ENCODE measurements around the gene MYBL2.

MYBL2 gene

GRCh38 chr20:43662943-43663655, 3.8 kb upstream of the MYBL2 start:
- H3K27ac ChIP-seq (ENCODE audit: low read length), result no peak overlapping the region
- no peak overlapping the region for H3K4me3 ChIP-seq (ENCODE audit: low read length)
- H3K9me3 ChIP-seq (ENCODE audit: control insufficient read depth, low read depth, low read length), result no peaks in the 10 kb centered on the region
- no peak overlapping the region for H3K9ac ChIP-seq (ENCODE audit: low read length)
- peaks cover 19% of the 10 kb centered on the region for H3K27me3 ChIP-seq (ENCODE audit: control insufficient read depth, insufficient read depth, low read length)
- no peaks in the 10 kb centered on the region for H3K36me3 ChIP-seq (ENCODE audit: control insufficient read depth, low read depth, low read length)
- no peaks in the 10 kb centered on the region for H3K4me1 ChIP-seq (ENCODE audit: control insufficient read depth, low read depth, low read length)

- H3K9ac ChIP-seq (ENCODE audit: low read length), result no peak overlapping the region
- H3K4me1 ChIP-seq (ENCODE audit: control insufficient read depth, low read depth, low read length), result no peaks in the 10 kb centered on the region
- H3K4me3 ChIP-seq (ENCODE audit: low read length), result no peak overlapping the region
- no peaks in the 10 kb centered on the region for H3K9me3 ChIP-seq (ENCODE audit: control insufficient read depth, low read depth, low read length)
- peaks cover 19% of the 10 kb centered on the region for H3K27me3 ChIP-seq (ENCODE audit: control insufficient read depth, insufficient read depth, low read length)
- H3K36me3 ChIP-seq (ENCODE audit: control insufficient read depth, low read depth, low read length), result peaks cover 5% of the 10 kb centered on the region
- no peak overlapping the region for H3K27ac ChIP-seq (ENCODE audit: low read length)
These were observed 1.3 kb upstream of the MYBL2 start for GRCh38 chr20:43665466-43666176.

DNA sequence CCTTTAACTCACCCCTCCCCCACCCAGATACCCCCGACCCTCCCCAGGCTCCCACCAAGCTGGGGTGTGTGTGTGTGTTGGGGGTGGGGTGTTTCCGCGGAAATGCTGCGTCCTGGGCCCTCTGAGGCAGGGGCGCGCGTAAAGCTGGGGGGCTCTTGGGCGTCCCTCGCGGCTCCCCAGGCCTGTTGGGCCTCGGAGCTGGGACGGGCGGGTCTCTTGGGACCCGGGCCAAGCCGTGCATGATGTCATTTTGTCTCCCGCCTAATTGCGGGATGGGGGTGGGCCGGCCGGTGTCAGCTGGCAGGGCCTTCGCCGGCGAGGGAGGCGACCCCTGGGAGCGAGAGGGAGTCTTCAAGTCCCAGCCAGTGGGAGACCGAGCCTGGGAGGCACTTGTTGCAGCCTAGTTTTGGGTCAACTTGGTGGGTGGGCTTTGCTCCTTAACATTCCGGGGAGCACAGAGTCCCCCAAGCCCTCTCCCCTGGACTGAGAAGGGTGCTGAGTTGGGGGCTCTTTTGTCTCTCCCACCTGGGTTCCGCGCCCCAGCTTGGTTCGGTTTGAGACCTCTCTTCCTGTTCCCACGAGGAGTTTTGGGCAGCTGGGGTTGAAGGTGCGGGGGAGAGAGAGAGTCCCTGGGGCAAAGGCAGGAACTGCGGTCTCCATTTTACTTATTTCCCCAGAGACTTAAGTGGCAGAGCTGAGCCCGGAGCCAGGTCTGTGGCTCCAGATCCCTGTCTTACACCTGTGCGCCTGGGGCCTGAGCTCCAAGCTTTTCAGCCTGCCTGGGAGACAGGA, 623 bp downstream of the MYBL2 start:
- H3K9me3 ChIP-seq (ENCODE audit: control insufficient read depth, low read depth, low read length), result no peaks in the 10 kb centered on the region
- no peaks in the 10 kb centered on the region for H3K4me1 ChIP-seq (ENCODE audit: control insufficient read depth, low read depth, low read length)
- H3K4me3 ChIP-seq (ENCODE audit: low read length), result peak overlapping the region; percentile 87
- H3K27me3 ChIP-seq (ENCODE audit: control insufficient read depth, insufficient read depth, low read length), result peaks cover 19% of the 10 kb centered on the region
- peak overlapping the region; percentile 41 for H3K27ac ChIP-seq (ENCODE audit: low read length)
- peak overlapping the region; percentile 93 for H3K9ac ChIP-seq (ENCODE audit: low read length)
- peaks cover 6% of the 10 kb centered on the region for H3K36me3 ChIP-seq (ENCODE audit: control insufficient read depth, low read depth, low read length)

- Histone ChIP-seq H3K27me3 (ENCODE audit: control insufficient read depth, insufficient read depth, low read length) (peaks cover 19% of the 10 kb centered on the region), H3K4me3 (ENCODE audit: low read length) (no peak overlapping the region), H3K4me1 (ENCODE audit: control insufficient read depth, low read depth, low read length) (no peaks in the 10 kb centered on the region), H3K9me3 (ENCODE audit: control insufficient read depth, low read depth, low read length) (no peaks in the 10 kb centered on the region), H3K27ac (ENCODE audit: low read length) (no peak overlapping the region), H3K9ac (ENCODE audit: low read length) (no peak overlapping the region), H3K36me3 (ENCODE audit: control insufficient read depth, low read depth, low read length) (peaks cover 14% of the 10 kb centered on the region)
These were observed 2.4 kb downstream of the MYBL2 start for GRCh38 chr20:43669332-43669731.

DNA sequence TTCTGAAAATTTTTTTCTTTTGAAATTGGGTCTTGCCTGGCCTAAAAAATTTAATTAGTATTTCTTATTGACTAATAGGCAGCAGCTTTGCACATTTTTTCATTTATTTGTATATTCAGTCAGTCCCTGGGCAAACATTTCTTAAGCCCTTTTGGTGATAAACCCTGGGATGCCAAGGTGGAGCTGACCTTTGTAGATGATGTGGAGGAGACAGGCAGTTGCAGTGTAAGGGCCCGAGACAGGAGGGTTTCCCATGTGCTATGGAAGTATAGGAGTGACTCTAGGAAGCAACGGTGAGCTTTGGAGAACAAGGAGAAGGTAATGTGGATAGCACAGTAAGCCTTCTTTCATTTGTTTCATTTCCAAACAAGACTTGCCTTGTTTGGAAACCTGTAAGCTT, 3.5 kb downstream of the MYBL2 start:
- Histone ChIP-seq H3K4me3 (ENCODE audit: low read length) (no peak overlapping the region), H3K4me1 (ENCODE audit: control insufficient read depth, low read depth, low read length) (no peaks in the 10 kb centered on the region), H3K27me3 (ENCODE audit: control insufficient read depth, insufficient read depth, low read length) (peaks cover 12% of the 10 kb centered on the region), H3K36me3 (ENCODE audit: control insufficient read depth, low read depth, low read length) (peaks cover 14% of the 10 kb centered on the region), H3K9me3 (ENCODE audit: control insufficient read depth, low read depth, low read length) (no peaks in the 10 kb centered on the region), H3K9ac (ENCODE audit: low read length) (no peak overlapping the region), H3K27ac (ENCODE audit: low read length) (no peak overlapping the region)

GRCh38 chr20:43676368-43676767, 9.5 kb downstream of the MYBL2 start:
- no peaks in the 10 kb centered on the region for H3K27me3 ChIP-seq (ENCODE audit: control insufficient read depth, insufficient read depth, low read length)
- no peaks in the 10 kb centered on the region for H3K4me1 ChIP-seq (ENCODE audit: control insufficient read depth, low read depth, low read length)
- no peak overlapping the region for H3K9ac ChIP-seq (ENCODE audit: low read length)
- H3K27ac ChIP-seq (ENCODE audit: low read length), result no peak overlapping the region
- H3K9me3 ChIP-seq (ENCODE audit: control insufficient read depth, low read depth, low read length), result no peaks in the 10 kb centered on the region
- H3K36me3 ChIP-seq (ENCODE audit: control insufficient read depth, low read depth, low read length), result peaks cover 33% of the 10 kb centered on the region
- no peak overlapping the region for H3K4me3 ChIP-seq (ENCODE audit: low read length)

GRCh38 chr20:43680981-43681380, 14.1 kb downstream of the MYBL2 start:
- Histone ChIP-seq H3K9ac (ENCODE audit: low read length) (no peak overlapping the region), H3K27ac (ENCODE audit: low read length) (no peak overlapping the region), H3K36me3 (ENCODE audit: control insufficient read depth, low read depth, low read length) (peaks cover 48% of the 10 kb centered on the region), H3K4me3 (ENCODE audit: low read length) (no peak overlapping the region), H3K9me3 (ENCODE audit: control insufficient read depth, low read depth, low read length) (no peaks in the 10 kb centered on the region), H3K27me3 (ENCODE audit: control insufficient read depth, insufficient read depth, low read length) (no peaks in the 10 kb centered on the region), H3K4me1 (ENCODE audit: control insufficient read depth, low read depth, low read length) (no peaks in the 10 kb centered on the region)

- no peaks in the 10 kb centered on the region for H3K4me1 ChIP-seq (ENCODE audit: control insufficient read depth, low read depth, low read length)
- H3K9me3 ChIP-seq (ENCODE audit: control insufficient read depth, low read depth, low read length), result no peaks in the 10 kb centered on the region
- no peak overlapping the region for H3K9ac ChIP-seq (ENCODE audit: low read length)
- H3K4me3 ChIP-seq (ENCODE audit: low read length), result no peak overlapping the region
- H3K27me3 ChIP-seq (ENCODE audit: control insufficient read depth, insufficient read depth, low read length), result no peaks in the 10 kb centered on the region
- no peak overlapping the region for H3K27ac ChIP-seq (ENCODE audit: low read length)
- H3K36me3 ChIP-seq (ENCODE audit: control insufficient read depth, low read depth, low read length), result peaks cover 50% of the 10 kb centered on the region
These were observed 14.6 kb downstream of the MYBL2 start for GRCh38 chr20:43681468-43681942.

GRCh38 chr20:43681991-43682410, 15.1 kb downstream of the MYBL2 start:
- Histone ChIP-seq H3K9ac (ENCODE audit: low read length) (no peak overlapping the region), H3K4me1 (ENCODE audit: control insufficient read depth, low read depth, low read length) (no peaks in the 10 kb centered on the region), H3K36me3 (ENCODE audit: control insufficient read depth, low read depth, low read length) (peaks cover 50% of the 10 kb centered on the region), H3K4me3 (ENCODE audit: low read length) (no peak overlapping the region), H3K27ac (ENCODE audit: low read length) (no peak overlapping the region), H3K27me3 (ENCODE audit: control insufficient read depth, insufficient read depth, low read length) (no peaks in the 10 kb centered on the region), H3K9me3 (ENCODE audit: control insufficient read depth, low read depth, low read length) (no peaks in the 10 kb centered on the region)

DNA sequence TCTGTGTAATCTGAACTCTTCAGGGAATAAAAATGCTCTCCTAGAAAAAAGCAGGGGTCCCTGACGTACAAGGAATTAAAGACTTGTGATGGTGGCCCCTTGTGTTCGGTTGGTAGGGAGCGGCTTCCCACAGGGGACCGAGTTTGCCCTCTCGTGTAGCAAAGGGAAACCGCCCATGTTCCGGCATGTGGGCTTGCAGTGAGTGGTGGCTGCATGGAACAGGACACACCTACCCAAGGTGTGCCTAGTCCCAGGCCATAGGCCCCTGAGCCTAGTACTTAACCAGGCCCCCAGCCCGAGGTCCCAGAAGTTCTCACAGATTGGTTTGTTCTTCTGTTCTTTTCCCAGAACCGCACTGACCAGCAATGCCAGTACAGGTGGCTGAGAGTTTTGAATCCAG, 15.5 kb downstream of the MYBL2 start:
- peaks cover 51% of the 10 kb centered on the region for H3K36me3 ChIP-seq (ENCODE audit: control insufficient read depth, low read depth, low read length)

DNA sequence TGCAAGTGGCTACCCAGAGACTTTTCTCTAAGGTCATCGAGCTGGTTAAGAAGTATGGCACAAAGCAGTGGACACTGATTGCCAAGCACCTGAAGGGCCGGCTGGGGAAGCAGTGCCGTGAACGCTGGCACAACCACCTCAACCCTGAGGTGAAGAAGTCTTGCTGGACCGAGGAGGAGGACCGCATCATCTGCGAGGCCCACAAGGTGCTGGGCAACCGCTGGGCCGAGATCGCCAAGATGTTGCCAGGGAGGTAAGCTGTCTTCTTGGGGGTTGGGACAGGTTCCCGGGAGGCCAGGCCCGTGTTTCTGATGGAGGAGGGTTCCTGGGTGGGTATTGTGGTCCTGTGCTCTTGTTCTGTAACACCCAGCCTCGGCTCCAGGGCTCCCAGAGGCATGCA, 19.9 kb downstream of the MYBL2 start:
- Histone ChIP-seq H3K9ac (ENCODE audit: low read length) (no peak overlapping the region), H3K9me3 (ENCODE audit: control insufficient read depth, low read depth, low read length) (no peaks in the 10 kb centered on the region), H3K27ac (ENCODE audit: low read length) (no peak overlapping the region), H3K4me3 (ENCODE audit: low read length) (no peak overlapping the region), H3K36me3 (ENCODE audit: control insufficient read depth, low read depth, low read length) (peaks cover 56% of the 10 kb centered on the region), H3K27me3 (ENCODE audit: control insufficient read depth, insufficient read depth, low read length) (no peaks in the 10 kb centered on the region), H3K4me1 (ENCODE audit: control insufficient read depth, low read depth, low read length) (no peaks in the 10 kb centered on the region)

More for the DNA sequence above, 15.5 kb downstream of the MYBL2 start:
- Histone ChIP-seq H3K4me1 (ENCODE audit: control insufficient read depth, low read depth, low read length) (no peaks in the 10 kb centered on the region), H3K27ac (ENCODE audit: low read length) (no peak overlapping the region), H3K9ac (ENCODE audit: low read length) (no peak overlapping the region), H3K9me3 (ENCODE audit: control insufficient read depth, low read depth, low read length) (no peaks in the 10 kb centered on the region), H3K27me3 (ENCODE audit: control insufficient read depth, insufficient read depth, low read length) (no peaks in the 10 kb centered on the region), H3K4me3 (ENCODE audit: low read length) (no peak overlapping the region)
